ENCODE measurements around the gene SCP2.

- TF ChIP-seq TAF1 (IDR thresholded peaks at IDR 0.05; ENCODE audit: borderline replicate concordance, insufficient read depth, low read length) (no peak), POLR2AphosphoS5 (IDR thresholded peaks at IDR 0.05; ENCODE audit: low read depth, low read length) (no peak), REST (IDR thresholded peaks at IDR 0.05; ENCODE audit: insufficient read depth in 1 of 2, low read depth in 2 of 2, low read length in 2 of 2) (no peak)
Measured at GRCh38 chr1:53038566-53038965, 111.5 kb downstream of the SCP2 start.
